Kidney (tissue), 14 donors: ENCODE data around the gene COL4A2. TPM values are rescaled to one million over a fixed set of nuclear protein-coding genes. Genes with fewer than 3 reads are reported as not detected.

ENCODE experiments used
- DNase-seq, 5 donors: peaks; one replicate each; pipeline ENCODE4 v3.0.0-alpha.2; 2013 to 2020
- FAIRE-seq: peaks from 2 replicates; lab custom pipeline; 2012; peaks lifted over from hg19 to GRCh38; lab: Jason Lieb, UNC
- H3K27ac ChIP-seq, 2 donors: one replicate each; pipeline ENCODE4 v1.7.0; 2013; ENCODE audit warnings: low read depth in 2 of 2, low read length in 2 of 2, inconsistent platforms in 1 of 2
- H3K27me3 ChIP-seq: one replicate; pipeline ENCODE4 v1.7.1; 2013; ENCODE audit warnings: low read length, inconsistent platforms; ENCODE audit not compliant: control insufficient read depth, insufficient read depth
- H3K36me3 ChIP-seq, 3 donors: one replicate each; pipeline versions ENCODE4 v1.7.0 to v1.7.1; 2013; ENCODE audit warnings: low read length in 3 of 3, control low read depth in 1 of 3, inconsistent platforms in 1 of 3; ENCODE audit not compliant: insufficient read depth in 3 of 3, control insufficient read depth in 2 of 3
- H3K4me1 ChIP-seq, 3 donors: one replicate each; pipeline versions ENCODE4 v1.7.0 to v1.7.1; 2013; ENCODE audit warnings: low read length in 3 of 3, inconsistent platforms in 1 of 3, low read depth in 1 of 3; ENCODE audit not compliant: control insufficient read depth in 2 of 3, insufficient read depth in 2 of 3
- H3K4me3 ChIP-seq, 3 donors: one replicate each; pipeline versions ENCODE4 v1.7.0 to v1.8.1; 2013; ENCODE audit warnings: low read length in 3 of 3, control low read depth in 1 of 3, inconsistent platforms in 1 of 3
- H3K9ac ChIP-seq, 3 donors: one replicate each; pipeline versions ENCODE4 v1.7.0 to v1.7.1; 2013; ENCODE audit warnings: low read length in 3 of 3, control low read depth in 1 of 3, inconsistent platforms in 1 of 3
- H3K9me3 ChIP-seq, 3 donors: one replicate each; pipeline versions ENCODE4 v1.7.0 to v1.7.1; 2013; ENCODE audit warnings: low read length in 3 of 3, control low read depth in 1 of 3, inconsistent platforms in 1 of 3; ENCODE audit not compliant: control insufficient read depth in 2 of 3, insufficient read depth in 1 of 3
- intact Hi-C: fragments of 100-400 bp; cut with DNase I; formaldehyde crosslinking; loops from one replicate; pipeline ENCODE4 v1.11.1; 2022
- polyA plus RNA-seq: library from polyadenylated mRNA; stranded (reverse); fragments of 350-450 nt; fragmentation: Illumina TruSeq; extraction: RNeasy Lipid Tissue Mini Kit (QIAGEN cat#74804); gene quantifications from one replicate; pipeline ENCODE4 v1.2.3, GENCODE V29; 2014; ENCODE audit warnings: low read depth, low replicate concordance; ENCODE audit not compliant: insufficient read depth
- total RNA-seq: library from RNA; stranded (reverse); fragmentation: NEBNext Ultra II Directional; extraction: Animal tissue kit (Norgen Biotek cat#: 25700); gene quantifications from one replicate; pipeline ENCODE4 v1.2.1, GENCODE V29; 2021
- TF ChIP-seq, protein P1 (sequence below): IDR thresholded peaks from 3 replicates; pipeline ENCODE4 v1.5.1; 2012; ENCODE audit warnings: mild to moderate bottlenecking, moderate library complexity, borderline replicate concordance; ENCODE audit not compliant: insufficient read depth; ENCODE audit errors: extremely low read depth
- donor health status: control.
- donor health status: control.
- donor health status: control.
- donor health status: control.
- donor health status: control.
- donor health status: DM: yes; HTN: yes; CAD: no.
- donor health status: Normal renal cell carcinoma (clear cell type).

The COL4A2 gene
- total and polyA plus RNA-seq, 2 donors from 2014 or later = 126 to 265 TPM

DNA sequence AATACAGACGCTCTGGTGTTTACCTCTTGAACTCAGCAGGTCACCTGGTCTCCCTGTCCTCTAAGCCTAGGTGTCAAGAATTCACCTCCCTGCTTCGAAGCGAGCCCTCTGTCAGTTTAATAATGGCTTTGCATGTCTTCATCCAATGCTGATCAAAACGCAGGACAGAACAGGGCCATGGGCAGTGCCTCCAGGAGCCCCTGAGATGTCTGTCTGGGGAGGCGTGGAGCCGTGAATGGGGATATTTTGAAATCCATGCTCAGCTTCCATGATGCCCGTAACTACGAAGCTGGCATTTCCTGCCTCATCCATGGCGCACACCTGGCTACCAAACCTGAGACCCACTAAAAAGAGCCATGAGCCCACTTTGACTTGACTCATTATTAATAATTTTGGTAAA lies 140.7 kb downstream of the COL4A2 start:
- TF ChIP-seq, protein P1, sequence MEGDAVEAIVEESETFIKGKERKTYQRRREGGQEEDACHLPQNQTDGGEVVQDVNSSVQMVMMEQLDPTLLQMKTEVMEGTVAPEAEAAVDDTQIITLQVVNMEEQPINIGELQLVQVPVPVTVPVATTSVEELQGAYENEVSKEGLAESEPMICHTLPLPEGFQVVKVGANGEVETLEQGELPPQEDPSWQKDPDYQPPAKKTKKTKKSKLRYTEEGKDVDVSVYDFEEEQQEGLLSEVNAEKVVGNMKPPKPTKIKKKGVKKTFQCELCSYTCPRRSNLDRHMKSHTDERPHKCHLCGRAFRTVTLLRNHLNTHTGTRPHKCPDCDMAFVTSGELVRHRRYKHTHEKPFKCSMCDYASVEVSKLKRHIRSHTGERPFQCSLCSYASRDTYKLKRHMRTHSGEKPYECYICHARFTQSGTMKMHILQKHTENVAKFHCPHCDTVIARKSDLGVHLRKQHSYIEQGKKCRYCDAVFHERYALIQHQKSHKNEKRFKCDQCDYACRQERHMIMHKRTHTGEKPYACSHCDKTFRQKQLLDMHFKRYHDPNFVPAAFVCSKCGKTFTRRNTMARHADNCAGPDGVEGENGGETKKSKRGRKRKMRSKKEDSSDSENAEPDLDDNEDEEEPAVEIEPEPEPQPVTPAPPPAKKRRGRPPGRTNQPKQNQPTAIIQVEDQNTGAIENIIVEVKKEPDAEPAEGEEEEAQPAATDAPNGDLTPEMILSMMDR = no peak
- Histone ChIP-seq H3K9ac (no peak overlapping the region), H3K4me3 (no peak overlapping the region), H3K9me3 (no peaks in the 10 kb centered on the region), H3K27ac (peak overlapping the region in 1 of 2 donors; percentile 45), H3K4me1 (peaks cover 0 to 2% (median 0%) of the 10 kb centered on the region in 3 donors), H3K27me3 (no peaks in the 10 kb centered on the region), H3K36me3 (peaks cover 4 to 26% (median 7%) of the 10 kb centered on the region in 3 donors)
- FAIRE-seq = no peak
- peak in 1 of 5 donors; percentile 15 for DNase-seq
- intact Hi-C loops = no loop called here

DNA sequence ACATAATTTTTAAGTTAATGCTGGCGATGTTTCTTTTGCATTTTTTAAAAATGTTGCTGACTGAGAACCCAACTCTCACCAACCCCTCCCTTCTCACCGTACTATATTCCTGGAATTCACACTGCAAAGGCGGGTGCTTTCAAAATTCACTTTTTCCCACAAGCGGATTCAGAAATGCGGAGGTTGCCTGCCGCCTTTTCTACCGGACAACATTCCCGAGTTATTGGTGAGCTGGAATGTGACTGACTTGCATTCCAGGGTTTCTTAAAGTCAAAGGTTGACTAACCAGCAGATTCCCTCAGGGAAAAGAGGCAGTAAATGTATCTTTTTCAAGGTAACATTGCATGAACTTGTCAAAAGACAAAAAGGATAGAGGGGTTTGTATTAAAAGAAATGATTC lies 141.1 kb downstream of the COL4A2 start:
- no peak overlapping the region for H3K4me3 ChIP-seq
- no peaks in the 10 kb centered on the region for H3K27me3 ChIP-seq
- TF ChIP-seq, protein P1 = no peak
- peaks cover 0 to 2% (median 0%) of the 10 kb centered on the region in 3 donors for H3K4me1 ChIP-seq
- peak in 4 of 5 donors; percentile 16 to 77 (median 63) for DNase-seq
- intact Hi-C loops = no loop called here
- no peak overlapping the region for H3K9ac ChIP-seq
- no peak for FAIRE-seq
- H3K36me3 ChIP-seq = peaks cover 4 to 26% (median 5%) of the 10 kb centered on the region in 3 donors
- no peak overlapping the region for H3K27ac ChIP-seq
- H3K9me3 ChIP-seq = no peaks in the 10 kb centered on the region

DNA sequence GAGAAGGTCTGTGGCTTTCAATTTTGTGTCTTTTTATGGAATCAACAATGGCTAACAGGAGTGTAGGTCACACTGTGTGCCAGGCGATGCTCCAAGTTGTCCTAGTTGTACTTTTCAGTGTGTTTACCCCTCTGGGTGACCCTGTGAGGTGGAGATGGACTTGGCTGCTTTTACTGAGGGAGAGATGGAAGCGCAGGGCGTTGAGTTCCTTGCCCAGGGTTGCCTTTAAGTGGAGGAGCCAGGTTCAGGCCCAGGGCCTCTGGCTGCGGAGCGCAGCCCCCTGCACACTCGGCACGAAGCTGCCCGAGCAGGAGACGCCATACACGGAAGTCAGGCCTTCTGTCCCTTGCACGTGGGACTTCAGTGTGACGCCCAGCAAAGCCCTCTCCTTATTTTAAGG lies 141.6 kb downstream of the COL4A2 start:
- H3K36me3 ChIP-seq = peaks cover 4 to 26% (median 6%) of the 10 kb centered on the region in 3 donors
- peaks cover 0 to 2% (median 0%) of the 10 kb centered on the region in 3 donors for H3K4me1 ChIP-seq
- TF ChIP-seq, protein P1 = no peak
- H3K9me3 ChIP-seq = no peaks in the 10 kb centered on the region
- no peaks in the 10 kb centered on the region for H3K27me3 ChIP-seq
- DNase-seq = peak in 1 of 5 donors; percentile 59
- intact Hi-C loops = no loop called here
- no peak overlapping the region for H3K9ac ChIP-seq
- H3K27ac ChIP-seq = no peak overlapping the region
- H3K4me3 ChIP-seq = no peak overlapping the region
- no peak for FAIRE-seq
